ENCODE data around the gene EIF6. TPM values are rescaled to one million over a fixed set of nuclear protein-coding genes. Genes with fewer than 3 reads are reported as not detected.

The EIF6 gene
- 56.1 TPM for total RNA-seq

GRCh38 chr20:35284267-35284991, at the start of gene EIF6:
Gene EIF6 (minus strand): TSS chr20:35284772. CDS start chr20:35284487, 285 bp downstream.

GRCh38 chr20:35291654-35292503, 7.3 kb upstream of the EIF6 start, which contains the start of gene FAM83C:
Gene FAM83C (minus strand): TSS chr20:35292425. CDS start chr20:35292304, 121 bp downstream.

GRCh38 chr20:35277531-35278395, 6.8 kb downstream of the EIF6 start, which contains the start of gene MMP24OS:
Gene MMP24OS (minus strand): TSS chr20:35278122. CDS start chr20:35277929, 193 bp downstream.

Other genes with a start within 250 kb of the EIF6 start
- 76.1 TPM for gene TRPC4AP, start 192.0 kb downstream of the EIF6 start, total RNA-seq
- 12.0 TPM for gene EDEM2, start 137.4 kb downstream of the EIF6 start, total RNA-seq
- gene PROCR, start 112.7 kb downstream of the EIF6 start, total RNA-seq = 10.4 TPM
- gene MMP24, start 58.1 kb downstream of the EIF6 start, total RNA-seq = 80.5 TPM
- gene MMP24OS, start 6.7 kb downstream of the EIF6 start, total RNA-seq = 4.4 TPM
- gene FAM83C, start 7.7 kb upstream of the EIF6 start, total RNA-seq = not detected
- gene UQCC1, start 127.2 kb upstream of the EIF6 start, total RNA-seq = 36.7 TPM
- gene GDF5, start 153.5 kb upstream of the EIF6 start, total RNA-seq = 0.92 TPM
- gene CEP250, start 170.8 kb upstream of the EIF6 start, total RNA-seq = 24.7 TPM
- gene C20orf173, start 244.9 kb upstream of the EIF6 start, total RNA-seq = not detected